ENCODE data around the gene PIP4K2C.
"Not testable (repeated sequence)": the region's sequence is repeated elsewhere in the genome, so short reads cannot be mapped to it uniquely, and the experiment has no call there.

- not testable (repeated sequence) for TF ChIP-seq CTCF, POLR2A (IDR thresholded peaks at IDR 0.05)
These were observed 55.1 kb downstream of the PIP4K2C start for GRCh38 chr12:57645990-57646658.

Data from right lobe of liver (tissue), 4 donors.